Measurements from ENCODE around the gene GSDME.

DNA sequence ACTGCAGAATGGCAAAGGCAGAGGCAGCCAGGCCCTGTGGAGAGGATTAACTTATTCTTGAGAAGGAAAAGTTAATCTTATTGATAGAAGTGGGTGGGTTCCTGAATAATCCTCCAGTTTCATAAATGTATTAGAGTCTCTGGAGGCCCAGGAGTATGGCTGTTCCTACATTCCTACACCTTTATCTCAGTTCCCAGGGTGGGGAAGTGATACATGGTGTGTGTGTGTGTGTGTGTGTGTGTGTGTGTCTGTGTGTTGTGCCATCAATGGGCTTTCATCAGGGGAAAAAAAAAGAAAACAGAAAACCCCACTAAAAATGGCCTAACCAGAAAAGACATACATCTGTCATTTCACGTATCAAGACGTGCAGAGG lies 22.0 kb upstream of the GSDME start:
- TF ChIP-seq POLR2A (IDR thresholded peaks at IDR 0.05) (no peak), EP300 (IDR thresholded peaks at IDR 0.05) (no peak)
- TF ChIP-seq, protein P1, sequence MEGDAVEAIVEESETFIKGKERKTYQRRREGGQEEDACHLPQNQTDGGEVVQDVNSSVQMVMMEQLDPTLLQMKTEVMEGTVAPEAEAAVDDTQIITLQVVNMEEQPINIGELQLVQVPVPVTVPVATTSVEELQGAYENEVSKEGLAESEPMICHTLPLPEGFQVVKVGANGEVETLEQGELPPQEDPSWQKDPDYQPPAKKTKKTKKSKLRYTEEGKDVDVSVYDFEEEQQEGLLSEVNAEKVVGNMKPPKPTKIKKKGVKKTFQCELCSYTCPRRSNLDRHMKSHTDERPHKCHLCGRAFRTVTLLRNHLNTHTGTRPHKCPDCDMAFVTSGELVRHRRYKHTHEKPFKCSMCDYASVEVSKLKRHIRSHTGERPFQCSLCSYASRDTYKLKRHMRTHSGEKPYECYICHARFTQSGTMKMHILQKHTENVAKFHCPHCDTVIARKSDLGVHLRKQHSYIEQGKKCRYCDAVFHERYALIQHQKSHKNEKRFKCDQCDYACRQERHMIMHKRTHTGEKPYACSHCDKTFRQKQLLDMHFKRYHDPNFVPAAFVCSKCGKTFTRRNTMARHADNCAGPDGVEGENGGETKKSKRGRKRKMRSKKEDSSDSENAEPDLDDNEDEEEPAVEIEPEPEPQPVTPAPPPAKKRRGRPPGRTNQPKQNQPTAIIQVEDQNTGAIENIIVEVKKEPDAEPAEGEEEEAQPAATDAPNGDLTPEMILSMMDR (IDR thresholded peaks at IDR 0.05), result no peak

Measured in upper lobe of left lung (tissue), 4 donors.